Adipose tissue (tissue), 3 donors: ENCODE results near the gene POU2AF3. TPM values are rescaled to one million over a fixed set of nuclear protein-coding genes. Genes with fewer than 3 reads are reported as not detected.

Source experiments
- H3K27ac ChIP-seq: one replicate; pipeline ENCODE4 v1.5.1; 2013; ENCODE audit warnings: low read depth, low read length
- WGBS, 3 donors: extraction: QIAGEN DNeasy Blood & Tissue Kit; methylation state at CpG; one replicate each; pipeline ENCODE4 v1.1.7; 2013; 5-methylcytosine and 5-hydroxymethylcytosine counted together
- polyA plus RNA-seq, 3 donors: library from polyadenylated mRNA; stranded (reverse); fragments of 200-250 nt; gene quantifications; one replicate each; pipeline ENCODE4 v1.2.3, GENCODE V29; 2013
- donor health status: healthy with polysubstance abuse.
- donor health status: Bipolar disorder and iron deficiency.
- donor health status: healthy.

The POU2AF3 gene
- polyA plus RNA-seq, 3 donors: 0.85 to 3.3 (median 1.5) TPM

DNA sequence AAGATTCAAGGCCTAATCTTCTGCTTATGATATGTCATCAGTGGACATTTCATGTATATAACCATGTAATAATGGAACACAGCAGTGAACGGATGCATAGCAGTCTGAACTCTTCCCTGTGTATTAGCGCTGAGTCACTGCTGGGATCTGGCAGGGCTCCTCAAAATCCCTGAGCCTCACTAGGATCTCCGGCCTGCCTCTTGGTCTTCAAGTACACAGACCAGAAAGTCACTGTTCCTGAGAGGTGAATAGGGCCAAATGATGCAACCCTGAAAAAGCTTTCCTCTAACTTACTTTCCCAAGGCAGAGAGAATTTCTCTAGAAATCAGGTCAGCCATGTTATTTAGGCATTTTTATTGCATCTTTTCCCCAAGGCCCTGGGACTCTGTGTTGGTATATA is 45.7 kb downstream of the POU2AF3 start:
- 59 to 73% (median 69%) methylated on average over 3 of the region's 3 CpGs for WGBS, 3 donors
- H3K27ac ChIP-seq: no peak overlapping the region

GRCh38 chr11:111347002-111347722 is 48.8 kb downstream of the POU2AF3 start:
- 56 to 79% (median 64%) methylated on average over 6 of the region's 6 CpGs for WGBS, 3 donors
- H3K27ac ChIP-seq: no peak overlapping the region

DNA sequence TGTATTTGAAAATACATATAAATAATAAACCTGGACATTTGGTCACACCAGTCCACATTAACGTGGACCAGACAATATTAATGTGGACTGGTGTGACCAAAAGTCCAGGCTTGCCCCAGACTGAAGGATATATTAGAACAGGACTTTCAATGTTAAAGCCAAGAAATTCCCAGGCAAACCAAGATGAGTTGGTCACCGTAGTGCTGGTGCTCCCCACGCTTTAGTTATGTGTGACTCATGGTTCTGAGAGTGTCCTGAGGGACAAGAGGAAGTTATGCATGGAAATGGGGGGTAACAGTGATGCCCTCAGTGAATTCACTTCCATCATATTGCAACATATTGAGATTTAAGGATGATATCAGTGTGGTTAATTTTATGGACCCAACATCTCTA is 49.4 kb downstream of the POU2AF3 start:
- 56 to 90% (median 75%) methylated on average over 3 of the region's 3 CpGs for WGBS, 3 donors
- H3K27ac ChIP-seq: no peak overlapping the region

- WGBS, 3 donors: 65 to 86% (median 85%) methylated on average over 3 of the region's 3 CpGs
- no peak overlapping the region for H3K27ac ChIP-seq
Observed at GRCh38 chr11:111348147-111348546, 49.8 kb downstream of the POU2AF3 start.

DNA sequence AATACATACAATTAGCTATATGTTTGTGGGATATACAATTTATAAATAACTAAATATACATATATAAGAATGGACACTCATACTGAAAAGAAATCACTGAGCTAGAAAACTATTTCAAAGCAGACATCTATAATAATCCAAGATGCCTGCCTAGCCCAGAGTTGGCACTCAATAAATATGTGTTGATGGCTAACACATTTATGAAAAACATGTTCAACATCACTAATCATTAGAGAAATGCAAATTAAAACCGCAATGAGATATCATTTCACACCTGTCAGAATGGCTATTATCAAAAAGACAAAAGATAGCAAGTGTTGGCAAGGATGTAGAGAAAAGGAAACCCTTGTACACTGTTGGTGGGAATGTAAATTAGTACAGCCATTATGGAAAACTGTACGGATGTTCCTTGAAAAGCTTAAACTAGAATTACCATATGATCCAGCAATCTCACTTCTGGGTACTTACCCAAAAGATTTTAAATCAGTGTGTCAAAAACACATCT is 50.9 kb downstream of the POU2AF3 start:
- H3K27ac ChIP-seq: no peak overlapping the region
- WGBS, 3 donors: 54 to 92% (median 57%) methylated on average over 2 of the region's 2 CpGs

DNA sequence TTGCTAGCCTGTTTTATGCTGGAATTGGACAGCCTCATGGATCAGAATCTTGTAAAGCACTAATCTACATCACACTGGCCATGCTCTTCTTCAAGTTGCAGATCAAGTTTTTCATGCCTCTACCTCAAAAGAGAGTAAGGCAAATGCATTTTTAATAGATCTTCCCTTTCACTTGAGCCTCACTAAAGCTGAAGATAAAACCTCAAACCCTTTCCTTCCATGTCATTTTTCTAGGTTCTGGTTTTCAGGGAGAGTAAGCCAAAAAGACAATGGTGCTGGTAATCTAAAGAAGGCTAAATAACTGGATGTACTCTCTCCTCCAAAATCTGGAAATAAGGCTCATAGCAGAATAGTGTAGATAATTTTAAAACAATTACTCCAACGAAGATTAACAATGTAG is 52.5 kb downstream of the POU2AF3 start:
- WGBS, 3 donors: 60 to 61% (median 61%) methylated on average over 1 of the region's 1 CpG
- H3K27ac ChIP-seq: no peak overlapping the region

DNA sequence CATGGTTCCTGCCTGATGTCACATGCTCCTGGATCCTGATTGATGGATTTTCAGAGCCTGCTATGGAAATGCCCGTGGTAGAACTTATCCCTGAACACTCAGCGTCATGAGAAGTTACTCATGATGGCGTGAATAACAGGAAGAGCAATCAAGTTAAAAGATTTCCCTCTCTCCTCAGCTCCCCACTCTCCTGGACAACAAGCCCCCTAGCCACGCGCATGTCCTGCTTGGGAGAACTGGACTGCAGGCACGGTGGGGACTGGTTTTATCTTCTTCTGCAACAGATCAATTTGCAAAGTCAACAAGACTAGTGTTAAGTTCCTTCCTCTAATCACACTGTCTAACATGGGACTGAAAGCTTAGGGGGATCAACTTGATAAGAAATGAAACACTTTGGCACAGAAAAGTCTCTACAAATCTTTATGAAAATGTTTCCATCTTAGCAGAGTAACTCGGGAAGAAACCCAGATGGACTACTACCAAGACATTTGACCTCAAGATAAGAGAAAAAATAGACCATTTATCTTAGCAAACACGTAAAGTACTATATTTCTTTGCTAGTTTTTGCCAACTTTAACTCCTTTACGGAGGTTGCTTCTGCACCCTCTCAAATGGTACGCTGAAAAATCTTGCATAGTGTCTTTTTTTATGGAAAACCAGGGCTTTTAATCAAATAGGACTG is 53.2 kb downstream of the POU2AF3 start:
- WGBS, 3 donors: 21 to 52% (median 51%) methylated on average over 10 of the region's 10 CpGs

GRCh38 chr11:111352231-111352746 is 53.9 kb downstream of the POU2AF3 start:
- H3K27ac ChIP-seq: no peak overlapping the region
- 69 to 92% (median 89%) methylated on average over 8 to 9 of the region's 9 CpGs for WGBS, 3 donors

More for the DNA sequence above, 53.2 kb downstream of the POU2AF3 start:
- no peak overlapping the region for H3K27ac ChIP-seq

GRCh38 chr11:111352935-111353710 is 54.8 kb downstream of the POU2AF3 start:
- WGBS, 3 donors: 35 to 75% (median 64%) methylated on average over 8 of the region's 8 CpGs
- H3K27ac ChIP-seq: no peak overlapping the region

DNA sequence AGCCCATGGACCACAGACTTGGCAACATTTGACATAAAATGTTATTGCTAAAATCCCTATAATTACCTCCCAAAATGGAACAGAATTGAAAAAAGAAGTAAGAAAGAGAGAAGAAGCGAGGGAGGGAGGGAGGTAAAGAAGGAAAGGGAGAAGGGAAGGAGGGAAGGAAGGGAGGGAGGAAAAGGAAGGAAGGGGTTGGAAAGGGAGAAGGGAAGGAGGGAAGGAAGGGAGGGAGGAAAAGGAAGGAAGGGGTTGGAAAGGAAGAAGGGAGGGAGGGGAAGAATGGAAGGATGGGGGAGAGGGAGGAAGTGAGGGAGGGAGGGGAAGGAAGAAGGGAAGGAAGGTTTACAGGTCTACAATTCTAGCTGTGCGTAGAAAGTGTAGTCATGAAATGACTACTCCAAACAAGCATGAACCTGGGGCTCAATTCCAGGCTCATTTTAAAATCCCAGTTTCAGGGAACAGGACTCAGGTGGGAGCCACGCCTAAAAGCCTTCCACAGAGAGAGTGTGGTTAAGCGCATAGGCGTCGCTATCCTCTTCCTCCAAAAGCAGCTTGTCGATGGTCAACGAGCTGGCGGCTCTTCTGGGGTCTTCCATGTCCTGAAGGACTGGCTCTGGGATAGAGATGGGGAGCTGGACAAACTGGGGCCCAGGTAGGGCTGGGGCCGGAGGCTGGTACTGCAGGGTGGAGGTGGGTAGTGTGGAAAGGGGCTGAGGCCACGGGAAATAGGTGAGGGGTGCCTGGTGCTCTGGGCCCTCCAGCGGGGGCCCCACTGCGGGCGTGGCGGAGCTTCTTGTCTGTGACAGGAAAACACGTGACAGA is 55.6 kb downstream of the POU2AF3 start:
- 92 to 95% (median 94%) methylated on average over 16 of the region's 16 CpGs for WGBS, 3 donors
- no peak overlapping the region for H3K27ac ChIP-seq

DNA sequence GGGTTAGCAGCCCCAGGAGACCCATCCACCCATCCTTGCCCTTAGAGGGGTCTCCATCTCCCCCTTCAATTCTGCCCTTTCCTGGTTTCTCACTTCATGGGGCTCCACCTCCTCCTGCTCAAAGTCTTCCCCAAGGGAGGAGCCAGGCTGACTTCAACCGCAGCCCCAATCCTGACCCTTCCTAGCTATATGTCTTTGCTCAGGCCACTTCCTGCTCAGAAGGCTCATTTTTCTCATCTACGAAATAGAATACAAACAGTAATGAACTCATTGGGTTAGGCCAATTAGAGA is 56.2 kb downstream of the POU2AF3 start:
- H3K27ac ChIP-seq: no peak overlapping the region
- WGBS, 3 donors: 76 to 86% (median 81%) methylated on average over 2 of the region's 2 CpGs

GRCh38 chr11:111355101-111355500 is 56.8 kb downstream of the POU2AF3 start:
- WGBS, 3 donors: 76 to 92% (median 89%) methylated on average over 5 of the region's 5 CpGs
- H3K27ac ChIP-seq: no peak overlapping the region

- no peak overlapping the region for H3K27ac ChIP-seq
- 41 to 79% (median 57%) methylated on average over 5 of the region's 5 CpGs for whole genome bisulfite sequencing, 3 donors
Observed at GRCh38 chr11:111355956-111356659, 57.8 kb downstream of the POU2AF3 start.

GRCh38 chr11:111356660-111357048 is 58.3 kb downstream of the POU2AF3 start:
- H3K27ac ChIP-seq: no peak overlapping the region
- WGBS, 3 donors: 76 to 79% (median 78%) methylated on average over 3 of the region's 3 CpGs

DNA sequence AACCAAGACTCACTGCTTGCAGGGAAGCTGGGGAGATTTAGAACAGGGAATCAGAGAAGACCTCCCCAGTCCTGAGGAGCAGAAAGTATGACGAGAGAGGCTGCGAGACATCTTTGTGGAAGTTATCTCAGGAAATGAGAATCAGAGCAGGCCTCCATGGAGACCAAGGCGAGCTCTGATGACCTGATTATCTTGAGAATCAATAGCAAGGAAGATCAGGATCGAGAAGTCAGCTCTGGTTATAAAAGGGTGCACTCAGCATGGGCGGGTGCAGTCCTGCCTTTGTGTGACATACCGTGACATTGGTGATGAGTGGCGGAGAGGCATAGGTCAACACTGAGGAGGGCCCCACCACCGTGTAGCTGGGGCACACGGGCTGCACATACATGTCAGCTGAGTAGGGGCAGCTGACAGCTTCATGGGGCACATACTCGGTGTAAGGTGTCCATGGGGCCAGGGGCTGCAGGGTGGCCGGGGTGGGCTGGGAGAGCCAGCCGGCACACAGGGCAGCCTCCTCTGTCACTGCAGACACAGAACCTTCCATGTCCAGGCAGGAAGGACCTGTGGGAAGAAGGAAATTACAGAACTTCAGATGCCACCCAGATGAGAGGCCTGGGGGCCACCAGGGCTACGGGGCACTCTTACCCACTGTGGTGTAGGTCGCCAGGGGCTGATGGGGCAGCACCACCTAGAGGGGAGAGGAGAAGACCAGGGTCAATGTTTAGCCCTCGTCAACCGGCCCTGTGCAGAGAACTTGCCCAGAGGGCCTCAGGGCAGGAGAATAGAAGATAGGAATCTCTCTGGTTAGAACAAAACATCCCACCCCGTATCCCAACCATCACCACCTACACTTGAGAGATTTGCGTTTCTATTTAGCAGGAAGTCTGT is 59.0 kb downstream of the POU2AF3 start:
- WGBS, 3 donors: 80 to 86% (median 86%) methylated on average over 18 of the region's 18 CpGs
- H3K27ac ChIP-seq: no peak overlapping the region
